Measurements from ENCODE around the gene TMIGD1. TPM values are rescaled to one million over a fixed set of nuclear protein-coding genes. Genes with fewer than 3 reads are reported as not detected.
A peak's percentile ranks its signal among the peaks of the same experiment; 100 is the strongest.

TMIGD1 gene
- total and polyA plus RNA-seq, 4 donors, result not detected

DNA sequence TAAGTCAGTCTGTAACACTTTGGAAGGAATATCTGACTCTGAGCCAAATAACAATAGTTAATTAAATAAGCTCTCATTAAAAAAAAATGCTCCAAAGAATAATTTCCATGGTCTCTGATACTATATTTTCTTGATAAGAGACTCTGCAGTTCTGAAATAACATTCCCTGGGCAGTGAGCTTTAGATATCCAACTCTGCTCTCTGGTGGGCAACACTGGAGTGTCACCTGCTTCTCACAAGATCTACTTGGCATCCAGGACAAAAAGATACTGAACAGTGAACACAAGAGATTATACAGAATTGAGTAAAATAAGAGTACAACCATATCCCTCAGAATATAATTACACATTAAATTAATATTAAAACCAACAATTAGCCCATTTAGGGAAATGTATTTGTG, 55.8 kb downstream of the TMIGD1 start:
- Histone ChIP-seq H3K4me3 (no peak overlapping the region), H3K4me1 (ENCODE audit: control insufficient read depth in 5 of 5, insufficient read depth in 5 of 5, low read length in 5 of 5) (peaks cover 0 to 2% (median 0%) of the 10 kb centered on the region in 5 donors), H3K36me3 (ENCODE audit: control insufficient read depth in 4 of 4, insufficient read depth in 4 of 4, low read length in 4 of 4) (peaks cover 13 to 26% (median 19%) of the 10 kb centered on the region in 4 donors), H3K9ac (ENCODE audit: insufficient read depth in 1 of 2, low read length in 2 of 2) (no peak overlapping the region), H3K27ac (ENCODE audit: low read depth in 1 of 2, low read length in 1 of 2) (no peak overlapping the region), H3K9me3 (ENCODE audit: control insufficient read depth in 4 of 4, insufficient read depth in 3 of 4, low read length in 3 of 4) (no peaks in the 10 kb centered on the region), H3K27me3 (ENCODE audit: control insufficient read depth in 3 of 3, insufficient read depth in 3 of 3, low read length in 2 of 3) (no peaks in the 10 kb centered on the region)
- DNase-seq (peak; percentile 37 to 73 (median 66)), ATAC-seq (ENCODE audit: insufficient read depth, low FRiP score) (no peak)
- peak; percentile 22 for TF ChIP-seq CTCF (IDR thresholded peaks at IDR 0.05; ENCODE audit: control extremely low read depth, extremely low read depth)

- no peak overlapping the region for H3K4me3 ChIP-seq
- ATAC-seq (ENCODE audit: insufficient read depth, low FRiP score), result no peak
- no peak overlapping the region for H3K27ac ChIP-seq (ENCODE audit: low read depth in 1 of 2, low read length in 1 of 2)
- no peak for TF ChIP-seq CTCF (IDR thresholded peaks at IDR 0.05; ENCODE audit: control extremely low read depth, extremely low read depth)
- DNase-seq, result no peak
- H3K27me3 ChIP-seq (ENCODE audit: control insufficient read depth in 3 of 3, insufficient read depth in 3 of 3, low read length in 2 of 3), result no peaks in the 10 kb centered on the region
- peaks cover 0 to 2% (median 0%) of the 10 kb centered on the region in 5 donors for H3K4me1 ChIP-seq (ENCODE audit: control insufficient read depth in 5 of 5, insufficient read depth in 5 of 5, low read length in 5 of 5)
- peaks cover 20 to 33% (median 28%) of the 10 kb centered on the region in 4 donors for H3K36me3 ChIP-seq (ENCODE audit: control insufficient read depth in 4 of 4, insufficient read depth in 4 of 4, low read length in 4 of 4)
- WGBS, 2 donors, result 86 to 89% methylated on average over 2 of the region's 2 CpGs
- no peaks in the 10 kb centered on the region for H3K9me3 ChIP-seq (ENCODE audit: control insufficient read depth in 4 of 4, insufficient read depth in 3 of 4, low read length in 3 of 4)
- H3K9ac ChIP-seq (ENCODE audit: insufficient read depth in 1 of 2, low read length in 2 of 2), result no peak overlapping the region
Observed at GRCh38 chr17:30275911-30276310, 57.9 kb downstream of the TMIGD1 start.

GRCh38 chr17:30274887-30275286, 59.0 kb downstream of the TMIGD1 start:
- H3K4me1 ChIP-seq (ENCODE audit: control insufficient read depth in 5 of 5, insufficient read depth in 5 of 5, low read length in 5 of 5), result peaks cover 0 to 2% (median 0%) of the 10 kb centered on the region in 5 donors
- no peak overlapping the region for H3K9ac ChIP-seq (ENCODE audit: insufficient read depth in 1 of 2, low read length in 2 of 2)
- H3K27ac ChIP-seq (ENCODE audit: low read depth in 1 of 2, low read length in 1 of 2), result no peak overlapping the region
- WGBS, 2 donors, result 94% methylated on average over 3 of the region's 3 CpGs
- TF ChIP-seq CTCF (IDR thresholded peaks at IDR 0.05; ENCODE audit: control extremely low read depth, extremely low read depth), result no peak
- DNase-seq (no peak), ATAC-seq (ENCODE audit: insufficient read depth, low FRiP score) (no peak)
- H3K9me3 ChIP-seq (ENCODE audit: control insufficient read depth in 4 of 4, insufficient read depth in 3 of 4, low read length in 3 of 4), result no peaks in the 10 kb centered on the region
- no peaks in the 10 kb centered on the region for H3K27me3 ChIP-seq (ENCODE audit: control insufficient read depth in 3 of 3, insufficient read depth in 3 of 3, low read length in 2 of 3)
- no peak overlapping the region for H3K4me3 ChIP-seq
- peaks cover 19 to 35% (median 30%) of the 10 kb centered on the region in 4 donors for H3K36me3 ChIP-seq (ENCODE audit: control insufficient read depth in 4 of 4, insufficient read depth in 4 of 4, low read length in 4 of 4)

- no peak overlapping the region for H3K27ac ChIP-seq (ENCODE audit: low read depth in 1 of 2, low read length in 1 of 2)
- no peaks in the 10 kb centered on the region for H3K9me3 ChIP-seq (ENCODE audit: control insufficient read depth in 4 of 4, insufficient read depth in 3 of 4, low read length in 3 of 4)
- H3K9ac ChIP-seq (ENCODE audit: insufficient read depth in 1 of 2, low read length in 2 of 2), result no peak overlapping the region
- TF ChIP-seq CTCF (IDR thresholded peaks at IDR 0.05; ENCODE audit: control extremely low read depth, extremely low read depth), result no peak
- H3K36me3 ChIP-seq (ENCODE audit: control insufficient read depth in 4 of 4, insufficient read depth in 4 of 4, low read length in 4 of 4), result peaks cover 19 to 33% (median 32%) of the 10 kb centered on the region in 4 donors
- peaks cover 0 to 2% (median 0%) of the 10 kb centered on the region in 5 donors for H3K4me1 ChIP-seq (ENCODE audit: control insufficient read depth in 5 of 5, insufficient read depth in 5 of 5, low read length in 5 of 5)
- no peak overlapping the region for H3K4me3 ChIP-seq
- ATAC-seq (ENCODE audit: insufficient read depth, low FRiP score), result no peak
- WGBS, 2 donors, result 87 to 91% methylated on average over 6 of the region's 6 CpGs
- no peaks in the 10 kb centered on the region for H3K27me3 ChIP-seq (ENCODE audit: control insufficient read depth in 3 of 3, insufficient read depth in 3 of 3, low read length in 2 of 3)
- no peak for DNase-seq
Observed at GRCh38 chr17:30273373-30273772, 60.5 kb downstream of the TMIGD1 start.
